Activated naive CD8-positive, alpha-beta T cell treated with anti-CD3 and anti-CD28 coated beads for 36 hours (primary cell): ENCODE measurements around the gene POM121. TPM values are rescaled to one million over a fixed set of nuclear protein-coding genes. Genes with fewer than 3 reads are reported as not detected.
"Not testable (repeated sequence)": the region's sequence is repeated elsewhere in the genome, so short reads cannot be mapped to it uniquely, and the experiment has no call there.

Experiments
- DNase-seq: peaks from one replicate; pipeline ENCODE4 v3.0.0; 2021
- H3K27ac Mint-ChIP-seq: one replicate; pipeline ENCODE4 v1.8.0; 2022; ENCODE audit warnings: mild to moderate bottlenecking, moderate library complexity, mixed read lengths
- H3K27me3 Mint-ChIP-seq: one replicate; pipeline ENCODE4 v1.8.0; 2022; ENCODE audit warnings: mild to moderate bottlenecking, mixed read lengths
- H3K36me3 Mint-ChIP-seq: one replicate; pipeline ENCODE4 v1.8.0; 2021; ENCODE audit warnings: mild to moderate bottlenecking, mixed read lengths
- H3K4me1 Mint-ChIP-seq: one replicate; pipeline ENCODE4 v1.8.0; 2021; ENCODE audit warnings: mixed read lengths
- H3K4me3 Mint-ChIP-seq: one replicate; pipeline ENCODE4 v1.8.0; 2022; ENCODE audit warnings: mild to moderate bottlenecking, moderate library complexity, mixed read lengths
- H3K9me3 Mint-ChIP-seq: one replicate; pipeline ENCODE4 v1.8.0; 2022; ENCODE audit warnings: mixed read lengths
- total RNA-seq, 2 experiments: library from RNA; stranded (reverse); gene quantifications; one replicate each; pipeline ENCODE4 v1.2.3, GENCODE V29; 2021

Gene POM121
- 10 to 100 TPM; 82.5 to 86.6 TPM for total RNA-seq

GRCh38 chr7:72924733-72925545, at the start of gene POM121:
POM121 (plus strand) TSS chr7:72925095; CDS start chr7:72925122, 27 bp downstream.
- peak within 1 kb of the TSS; percentile 100 for H3K27ac Mint-ChIP-seq
- DNase-seq: peak; percentile 86
- peaks cover 31% of the 10 kb centered on the region for H3K36me3 Mint-ChIP-seq
- peaks cover 26% of the 10 kb centered on the region for H3K4me1 Mint-ChIP-seq
- no peaks in the 10 kb centered on the region for H3K9me3 Mint-ChIP-seq
- H3K4me3 Mint-ChIP-seq: peak within 1 kb of the TSS; percentile 100
- H3K27me3 Mint-ChIP-seq: no peaks in the 10 kb centered on the region

DNA sequence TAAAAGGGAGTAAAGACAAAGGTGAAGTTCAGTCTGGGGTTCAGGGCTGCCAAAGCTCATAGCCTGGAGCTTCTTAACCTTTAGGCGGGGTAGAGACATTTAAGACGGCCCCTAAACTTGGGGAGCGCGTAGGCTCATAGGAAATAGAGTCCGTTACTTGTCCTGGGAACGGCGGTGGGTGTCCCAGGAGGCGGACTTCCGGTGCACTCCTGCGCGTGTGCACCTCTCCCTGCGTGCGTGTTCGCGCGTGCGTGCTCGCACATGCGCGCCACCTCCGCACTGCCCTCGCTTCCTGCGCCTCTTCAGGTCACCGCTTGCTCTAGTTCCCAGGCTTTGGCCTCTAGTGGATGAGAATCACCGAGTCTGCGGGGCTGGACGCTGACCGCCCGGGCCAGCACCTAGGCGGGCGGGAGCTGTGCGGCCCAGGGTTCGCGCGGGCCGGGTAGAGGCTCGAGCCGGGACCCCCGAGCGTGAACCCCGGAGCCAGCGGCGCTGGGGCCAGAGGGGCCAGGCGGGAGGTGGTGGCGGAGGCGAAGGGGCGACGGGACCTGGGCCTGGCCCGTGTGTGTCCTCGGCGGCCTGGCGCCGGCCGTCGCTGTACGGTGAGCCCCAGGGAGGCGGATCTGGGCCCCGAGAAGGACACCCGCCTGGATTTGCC, 45.7 kb upstream of the POM121 start:
- H3K27me3 Mint-ChIP-seq, H3K9me3 Mint-ChIP-seq, H3K4me1 Mint-ChIP-seq: not testable (repeated sequence)
- peak overlapping the region; percentile 91 for H3K27ac Mint-ChIP-seq
- H3K4me3 Mint-ChIP-seq: peak overlapping the region; percentile 96
- DNase-seq: peak; percentile 80
- H3K36me3 Mint-ChIP-seq: peaks cover 18% of the 10 kb centered on the region

DNA sequence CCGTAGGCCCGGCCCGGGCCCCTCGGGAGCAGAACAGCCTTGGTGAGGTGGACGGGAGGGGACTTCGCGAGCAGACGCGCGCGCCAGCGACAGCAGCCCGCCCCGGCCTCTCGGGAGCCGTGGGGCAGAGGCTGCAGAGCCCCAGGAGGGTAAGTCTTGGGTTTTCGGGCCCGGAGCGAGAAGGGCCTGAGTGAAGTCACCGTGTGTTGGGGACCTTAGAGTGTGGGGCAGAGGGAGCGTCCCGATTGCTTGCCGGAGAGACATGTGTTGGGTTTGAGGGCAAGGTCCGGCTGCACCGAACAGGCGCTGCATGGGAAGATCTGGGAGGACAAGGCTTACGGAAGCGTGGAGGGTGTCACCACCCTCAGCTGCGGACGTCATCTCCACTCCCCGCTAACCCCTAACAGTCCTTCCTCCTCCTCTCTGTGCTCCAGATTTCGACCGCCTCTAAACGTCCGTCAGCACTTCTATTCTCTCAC, 45.1 kb upstream of the POM121 start:
- peaks cover 18% of the 10 kb centered on the region for H3K36me3 Mint-ChIP-seq
- H3K27ac Mint-ChIP-seq: peak overlapping the region; percentile 91
- not testable (repeated sequence) for H3K9me3 Mint-ChIP-seq, H3K4me1 Mint-ChIP-seq, H3K27me3 Mint-ChIP-seq
- peak; percentile 34 for DNase-seq
- peak overlapping the region; percentile 96 for H3K4me3 Mint-ChIP-seq

- H3K9me3 Mint-ChIP-seq, H3K27me3 Mint-ChIP-seq, H3K4me3 Mint-ChIP-seq, DNase-seq, H3K4me1 Mint-ChIP-seq, H3K27ac Mint-ChIP-seq: not testable (repeated sequence)
- peaks cover 23% of the 10 kb centered on the region for H3K36me3 Mint-ChIP-seq
Measured at GRCh38 chr7:72891750-72892149, 33.1 kb upstream of the POM121 start.

GRCh38 chr7:72904740-72905139, 20.2 kb upstream of the POM121 start:
- not testable (repeated sequence) for H3K27me3 Mint-ChIP-seq, DNase-seq, H3K4me3 Mint-ChIP-seq, H3K27ac Mint-ChIP-seq, H3K9me3 Mint-ChIP-seq, H3K4me1 Mint-ChIP-seq
- peaks cover 41% of the 10 kb centered on the region for H3K36me3 Mint-ChIP-seq

- not testable (repeated sequence) for H3K4me3 Mint-ChIP-seq, H3K27me3 Mint-ChIP-seq, H3K9me3 Mint-ChIP-seq, H3K27ac Mint-ChIP-seq, DNase-seq
- Mint-ChIP-seq H3K36me3 (peaks cover 21% of the 10 kb centered on the region), H3K4me1 (peaks cover 14% of the 10 kb centered on the region)
Measured at GRCh38 chr7:72908422-72908821, 16.5 kb upstream of the POM121 start.

DNA sequence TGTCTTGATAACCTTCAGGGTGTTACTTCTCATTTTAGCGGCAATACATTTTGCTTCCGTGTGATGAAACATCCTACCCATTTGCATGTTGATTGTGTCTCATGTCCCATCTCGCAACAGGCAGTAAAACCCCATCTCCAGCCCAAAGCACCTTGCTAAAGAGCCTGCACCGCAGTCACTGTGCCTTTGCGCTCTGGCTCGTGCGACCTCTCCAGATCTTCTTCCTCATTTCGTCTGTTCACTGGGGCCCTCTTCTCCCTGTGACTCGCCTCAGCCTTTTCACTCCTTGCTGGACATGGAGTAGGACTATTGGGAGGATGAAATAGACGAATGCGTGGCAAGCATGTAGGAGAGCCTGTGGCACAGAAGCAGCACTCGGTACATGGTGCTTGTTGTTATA, 13.5 kb upstream of the POM121 start:
- H3K9me3 Mint-ChIP-seq, H3K27me3 Mint-ChIP-seq, H3K27ac Mint-ChIP-seq, DNase-seq, H3K4me3 Mint-ChIP-seq: not testable (repeated sequence)
- Mint-ChIP-seq H3K4me1 (peaks cover 22% of the 10 kb centered on the region), H3K36me3 (peaks cover 13% of the 10 kb centered on the region)

DNA sequence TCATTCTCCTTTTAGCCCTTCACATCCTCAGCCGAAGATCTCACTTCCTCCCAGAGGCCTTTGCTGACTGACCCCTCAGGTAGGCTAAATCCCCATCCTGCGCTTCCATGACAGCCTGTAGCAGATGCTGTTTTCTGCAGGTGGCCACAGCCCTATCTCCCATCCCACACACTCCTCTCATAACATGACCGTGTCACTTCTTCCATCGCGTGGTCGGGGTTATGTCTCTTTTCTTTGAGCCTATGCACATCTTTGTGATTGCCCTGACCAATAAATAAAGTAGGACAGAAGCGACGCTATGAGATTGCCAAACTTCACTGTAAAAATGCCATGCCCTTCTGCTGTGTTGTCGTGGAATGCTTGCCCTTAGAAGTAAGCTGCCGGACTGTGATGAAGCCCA, 11.1 kb upstream of the POM121 start:
- peaks cover 24% of the 10 kb centered on the region for H3K4me1 Mint-ChIP-seq
- H3K9me3 Mint-ChIP-seq, H3K4me3 Mint-ChIP-seq, H3K36me3 Mint-ChIP-seq, DNase-seq, H3K27me3 Mint-ChIP-seq: not testable (repeated sequence)
- H3K27ac Mint-ChIP-seq: peak overlapping the region; percentile 27

GRCh38 chr7:72914756-72915525, 10.0 kb upstream of the POM121 start:
- DNase-seq: peak; percentile 44
- Mint-ChIP-seq H3K4me1 (peaks cover 23% of the 10 kb centered on the region), H3K36me3 (peaks cover 11% of the 10 kb centered on the region)
- not testable (repeated sequence) for H3K27ac Mint-ChIP-seq, H3K4me3 Mint-ChIP-seq, H3K27me3 Mint-ChIP-seq, H3K9me3 Mint-ChIP-seq

GRCh38 chr7:72919256-72919775, 5.6 kb upstream of the POM121 start:
- no peaks in the 10 kb centered on the region for H3K9me3 Mint-ChIP-seq
- no peak for DNase-seq
- H3K27ac Mint-ChIP-seq: no peak overlapping the region
- peaks cover 15% of the 10 kb centered on the region for H3K36me3 Mint-ChIP-seq
- no peaks in the 10 kb centered on the region for H3K27me3 Mint-ChIP-seq
- peaks cover 20% of the 10 kb centered on the region for H3K4me1 Mint-ChIP-seq
- H3K4me3 Mint-ChIP-seq: no peak overlapping the region

DNA sequence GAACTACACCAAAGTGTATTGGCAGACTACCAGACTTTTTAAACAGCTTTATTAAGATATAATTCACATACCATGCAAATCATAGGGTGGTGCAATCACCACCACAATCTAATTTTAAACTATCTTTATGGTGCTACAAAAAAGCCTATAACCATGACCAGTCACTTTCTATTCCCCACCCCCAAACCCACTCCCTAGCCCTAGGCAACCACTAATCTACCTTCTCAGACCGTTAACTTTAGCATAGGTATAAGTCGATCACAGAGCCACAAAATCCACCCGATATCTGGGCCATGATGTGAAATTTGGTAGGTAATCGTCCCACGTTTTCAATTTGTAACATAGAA, 536 bp upstream of the POM121 start:
- H3K4me1 Mint-ChIP-seq: peaks cover 27% of the 10 kb centered on the region
- DNase-seq: no peak
- no peaks in the 10 kb centered on the region for H3K9me3 Mint-ChIP-seq
- peaks cover 32% of the 10 kb centered on the region for H3K36me3 Mint-ChIP-seq
- peak overlapping the region; percentile 100 for H3K4me3 Mint-ChIP-seq
- peak overlapping the region; percentile 100 for H3K27ac Mint-ChIP-seq
- H3K27me3 Mint-ChIP-seq: no peaks in the 10 kb centered on the region

- DNase-seq: no peak
- H3K27me3 Mint-ChIP-seq: no peaks in the 10 kb centered on the region
- no peaks in the 10 kb centered on the region for H3K9me3 Mint-ChIP-seq
- peak overlapping the region; percentile 97 for H3K4me3 Mint-ChIP-seq
- peak overlapping the region; percentile 95 for H3K27ac Mint-ChIP-seq
- H3K4me1 Mint-ChIP-seq: peaks cover 26% of the 10 kb centered on the region
- peaks cover 33% of the 10 kb centered on the region for H3K36me3 Mint-ChIP-seq
Measured at GRCh38 chr7:72925546-72926120, 738 bp downstream of the POM121 start.

DNA sequence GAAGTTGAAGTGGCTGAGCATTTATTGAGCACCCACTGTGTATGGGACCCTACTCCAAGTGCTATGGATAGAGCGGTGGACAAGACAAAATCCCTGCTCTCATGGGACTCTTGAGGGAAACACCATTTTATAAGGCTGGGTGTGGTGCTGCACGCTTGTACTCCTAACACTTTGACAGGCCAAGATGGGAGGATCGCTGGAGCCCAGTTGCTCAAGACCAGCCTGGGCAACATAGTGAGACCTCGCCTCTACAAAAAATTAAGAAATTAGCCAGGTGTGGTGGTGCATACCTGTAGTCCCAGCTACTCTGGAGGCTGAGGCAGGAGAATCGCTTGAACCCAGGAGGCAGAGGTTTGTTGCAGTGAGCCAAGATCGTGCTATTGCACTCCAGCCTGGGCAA, 2.9 kb downstream of the POM121 start:
- peak overlapping the region; percentile 29 for H3K27ac Mint-ChIP-seq
- H3K27me3 Mint-ChIP-seq, H3K4me3 Mint-ChIP-seq, DNase-seq, H3K9me3 Mint-ChIP-seq: not testable (repeated sequence)
- H3K36me3 Mint-ChIP-seq: peaks cover 35% of the 10 kb centered on the region
- peaks cover 23% of the 10 kb centered on the region for H3K4me1 Mint-ChIP-seq

DNA sequence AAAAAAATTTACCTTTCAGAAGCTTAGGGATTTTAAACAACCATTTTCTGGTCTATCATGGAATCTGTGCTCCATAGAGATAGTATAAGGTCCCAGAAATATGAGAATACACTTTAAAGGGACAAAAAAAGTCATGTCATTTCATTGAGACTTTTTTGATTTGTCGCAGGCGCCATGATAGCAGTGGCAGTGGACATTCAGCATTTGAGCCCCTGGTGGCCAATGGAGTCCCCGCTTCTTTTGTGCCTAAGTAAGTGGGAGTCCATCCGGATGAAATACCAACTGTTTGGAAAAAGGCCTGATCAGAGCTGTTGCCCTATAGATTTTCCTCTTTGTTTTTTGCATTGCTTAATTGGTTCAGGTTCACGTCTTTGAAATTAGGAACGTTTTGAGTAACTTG, 3.3 kb downstream of the POM121 start:
- not testable (repeated sequence) for H3K4me3 Mint-ChIP-seq, H3K9me3 Mint-ChIP-seq

More for the DNA sequence above, 3.3 kb downstream of the POM121 start:
- Mint-ChIP-seq H3K4me1 (peaks cover 23% of the 10 kb centered on the region), H3K36me3 (peaks cover 35% of the 10 kb centered on the region)
- H3K27ac Mint-ChIP-seq, H3K27me3 Mint-ChIP-seq, DNase-seq: not testable (repeated sequence)
